GM23248 (cell line): ENCODE results near the gene AVPI1. TPM values are rescaled to one million over a fixed set of nuclear protein-coding genes. Genes with fewer than 3 reads are reported as not detected.
"Not testable (repeated sequence)": the region's sequence is repeated elsewhere in the genome, so short reads cannot be mapped to it uniquely, and the experiment has no call there.

Experiments
- DNase-seq: peaks from one replicate; pipeline ENCODE4 v3.0.0-alpha.2; 2015
- H2AFZ ChIP-seq: fragments of 200-600 bp; sonication (generic); 2 replicates; pipeline ENCODE4 v1.6.1; 2016; ENCODE audit warnings: antibody characterized with exemption
- H3F3A ChIP-seq: fragments of 200-600 bp; sonication (generic); 2 replicates; pipeline ENCODE4 v1.6.1; 2016; ENCODE audit warnings: mild to moderate bottlenecking, antibody characterized with exemption, mixed run types; ENCODE audit not compliant: insufficient read depth
- H3K27ac ChIP-seq: fragments of 200-600 bp; sonication (generic); 2 replicates; pipeline ENCODE4 v1.5.1; 2016; ENCODE audit warnings: mild to moderate bottlenecking
- H3K27me3 ChIP-seq: fragments of 200-600 bp; sonication (generic); replicated peaks from 2 replicates; pipeline ENCODE4 v1.6.1; 2016; ENCODE audit warnings: mild to moderate bottlenecking; ENCODE audit not compliant: insufficient read depth
- H3K36me3 ChIP-seq: fragments of 200-600 bp; sonication (generic); 2 replicates; pipeline ENCODE4 v1.6.1; 2016; ENCODE audit warnings: low read depth, mild to moderate bottlenecking
- H3K4me1 ChIP-seq: fragments of 200-600 bp; sonication (generic); 2 replicates; pipeline ENCODE4 v1.6.1; 2016; ENCODE audit warnings: mild to moderate bottlenecking; ENCODE audit not compliant: insufficient read depth
- H3K4me2 ChIP-seq: fragments of 200-600 bp; sonication (generic); one replicate; pipeline ENCODE4 v1.6.1; 2016; ENCODE audit warnings: mild to moderate bottlenecking; ENCODE audit not compliant: unreplicated experiment
- H3K4me3 ChIP-seq: fragments of 200-600 bp; sonication (generic); 2 replicates; pipeline ENCODE4 v1.5.1; 2016; ENCODE audit warnings: mild to moderate bottlenecking
- H3K79me2 ChIP-seq: fragments of 200-600 bp; sonication (generic); 2 replicates; pipeline ENCODE4 v1.6.1; 2016; ENCODE audit warnings: mild to moderate bottlenecking; ENCODE audit not compliant: insufficient read depth
- H3K9ac ChIP-seq: fragments of 200-600 bp; sonication (generic); 2 replicates; pipeline ENCODE4 v1.6.1; 2016; ENCODE audit warnings: mild to moderate bottlenecking
- H3K9me2 ChIP-seq: fragments of 200-600 bp; sonication (generic); 2 replicates; pipeline ENCODE4 v1.6.1; 2016; ENCODE audit warnings: mixed run types, mild to moderate bottlenecking, moderate library complexity; ENCODE audit not compliant: insufficient read depth
- H3K9me3 ChIP-seq: fragments of 200-600 bp; sonication (generic); one replicate; pipeline ENCODE4 v1.6.1; 2017; ENCODE audit warnings: low read depth
- H4K20me1 ChIP-seq: fragments of 200-600 bp; sonication (generic); 2 replicates; pipeline ENCODE4 v1.6.0; 2016; ENCODE audit not compliant: insufficient read depth
- EZH2 ChIP-seq: fragments of 200-600 bp; sonication (generic); IDR thresholded peaks from 2 replicates; pipeline ENCODE4 v1.6.1; 2018; ENCODE audit warnings: antibody characterized with exemption, mild to moderate bottlenecking; ENCODE audit not compliant: insufficient read depth, poor library complexity, severe bottlenecking
- EZH2phosphoT487 ChIP-seq: fragments of 200-600 bp; sonication (generic); IDR thresholded peaks from 2 replicates; pipeline ENCODE4 v1.6.1; 2018; ENCODE audit warnings: antibody characterized with exemption, moderate library complexity, mild to moderate bottlenecking, low read depth; ENCODE audit not compliant: insufficient read depth
- WGBS, 2 experiments: methylation state at CpG; one replicate each; pipeline ENCODE4 v1.1.6; 2015 to 2017; ENCODE audit warnings: low lambda C conversion rate in 2 of 2, low coverage in 1 of 2; ENCODE audit errors: missing lambda C conversion rate in 2 of 2; 5-methylcytosine and 5-hydroxymethylcytosine counted together
- in situ Hi-C: fragments of 300-500 bp; cut with MboI; formaldehyde crosslinking; loops from 2 replicates; pipeline ENCODE4 v1.15.0; 2020
- polyA plus RNA-seq: library from polyadenylated mRNA; unstranded; fragments of >200 nt; fragmentation: Nextera tagmentation; extraction: Ambion mirVana; gene quantifications from 2 replicates; pipeline ENCODE4 v1.2.1, GENCODE V29; 2016
- total RNA-seq: library from RNA; depleted of rRNA; stranded (reverse); fragments of >200 nt; shearing (Covaris generic); gene quantifications from 2 replicates; pipeline ENCODE4 v1.2.3, GENCODE V29; 2014

The AVPI1 gene
- total and polyA plus RNA-seq, 2 experiments from 2014 or later, result 31.4 to 33.8 TPM

DNA sequence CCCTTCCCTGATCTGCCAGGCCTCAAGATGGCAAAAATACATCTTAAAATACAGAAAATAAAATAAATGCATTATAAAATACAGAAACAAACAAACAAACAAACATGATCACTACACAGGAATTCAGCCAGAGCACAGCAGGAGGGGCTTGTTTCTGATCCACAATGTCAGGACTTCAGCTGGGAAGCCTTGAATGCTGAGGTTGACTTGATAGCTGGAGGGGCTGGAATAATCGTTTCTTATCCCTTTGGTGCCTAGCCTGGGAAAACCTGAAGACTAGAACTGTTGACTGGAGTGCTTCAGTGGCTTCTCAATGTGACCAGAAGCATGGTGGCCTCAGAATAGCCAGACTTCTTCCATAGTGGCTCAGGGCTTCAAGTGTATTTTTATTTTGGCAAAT is 17.3 kb upstream of the AVPI1 start:
- H3K4me2 ChIP-seq, result no peak overlapping the region
- in situ Hi-C loops, result no loop called here
- no peak overlapping the region for H3K27ac ChIP-seq
- no peaks in the 10 kb centered on the region for H3K9me3 ChIP-seq
- no peaks in the 10 kb centered on the region for H3K9me2 ChIP-seq
- no peak overlapping the region for H3K4me3 ChIP-seq
- no peaks in the 10 kb centered on the region for H4K20me1 ChIP-seq
- no peaks in the 10 kb centered on the region for H3K79me2 ChIP-seq
- WGBS, 2 experiments, result 71 to 95% methylated on average over 1 of the region's 1 CpG
- DNase-seq, result no peak
- TF ChIP-seq EZH2phosphoT487 (no peak), EZH2 (no peak)
- peaks cover 5% of the 10 kb centered on the region; the same call in 1 of the 2 replicates for H3F3A ChIP-seq
- H2AFZ ChIP-seq, result no peak overlapping the region
- no peaks in the 10 kb centered on the region for H3K36me3 ChIP-seq
- no peaks in the 10 kb centered on the region; the same call in 1 of the 2 replicates for H3K4me1 ChIP-seq
- no peaks in the 10 kb centered on the region for H3K27me3 ChIP-seq
- H3K9ac ChIP-seq, result no peak overlapping the region

DNA sequence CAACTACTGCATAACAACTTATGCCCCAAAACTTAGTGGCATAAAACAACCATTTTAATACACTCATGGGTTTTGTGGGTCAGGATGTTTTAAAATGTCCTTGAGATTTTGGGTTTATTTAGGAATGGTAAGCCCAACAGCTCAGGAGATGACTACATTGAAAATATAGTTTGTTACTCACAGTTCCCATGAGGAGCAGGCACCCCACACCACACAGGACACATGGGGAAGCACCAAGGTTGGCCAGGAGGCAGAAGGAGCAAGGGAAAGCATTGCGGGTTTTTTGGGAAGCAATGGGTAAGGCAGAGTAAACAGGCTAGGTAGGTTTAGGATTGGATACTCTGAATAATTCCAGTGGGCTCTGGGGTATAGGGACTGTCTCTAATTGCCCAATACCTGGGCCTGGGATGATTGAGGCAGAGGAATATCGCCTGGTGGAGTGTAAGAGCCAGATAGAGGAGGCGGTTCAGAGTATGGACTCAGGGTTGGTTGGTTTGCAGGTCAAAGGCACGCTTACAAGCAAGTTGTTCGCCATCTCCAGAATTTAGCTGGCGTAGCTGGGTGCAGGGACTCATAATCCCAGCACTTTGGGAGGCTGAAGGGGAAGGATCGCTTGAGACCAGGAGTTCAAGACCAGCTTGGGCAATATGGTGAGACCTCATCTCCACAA is 16.5 kb upstream of the AVPI1 start:
- Histone ChIP-seq H3K4me2 (no peak overlapping the region), H4K20me1 (no peaks in the 10 kb centered on the region), H3F3A (peaks cover 5% of the 10 kb centered on the region; the same call in 1 of the 2 replicates), H2AFZ (no peak overlapping the region), H3K4me1 (no peaks in the 10 kb centered on the region), H3K27ac (no peak overlapping the region), H3K79me2 (no peaks in the 10 kb centered on the region), H3K36me3 (no peaks in the 10 kb centered on the region), H3K4me3 (no peak overlapping the region), H3K9me2 (no peaks in the 10 kb centered on the region), H3K27me3 (no peaks in the 10 kb centered on the region), H3K9me3 (no peaks in the 10 kb centered on the region), H3K9ac (no peak overlapping the region)
- TF ChIP-seq EZH2 (no peak), EZH2phosphoT487 (no peak)
- no peak for DNase-seq
- 80 to 84% methylated on average over 7 of the region's 7 CpGs for WGBS, 2 experiments
- in situ Hi-C loops, result no loop called here

- no peaks in the 10 kb centered on the region for H3K36me3 ChIP-seq
- no peak overlapping the region for H3K4me3 ChIP-seq
- WGBS, 2 experiments, result 34 to 35% methylated on average over 12 of the region's 12 CpGs
- peaks cover 5% of the 10 kb centered on the region; the same call in 1 of the 2 replicates for H3F3A ChIP-seq
- H3K79me2 ChIP-seq, result no peaks in the 10 kb centered on the region
- no peak overlapping the region for H3K4me2 ChIP-seq
- in situ Hi-C loops, result no loop called here
- H3K27me3 ChIP-seq, result no peaks in the 10 kb centered on the region
- peak; percentile 86 for DNase-seq
- H3K9ac ChIP-seq, result no peak overlapping the region
- TF ChIP-seq EZH2phosphoT487 (no peak), EZH2 (no peak)
- H3K4me1 ChIP-seq, result no peaks in the 10 kb centered on the region
- no peak overlapping the region for H2AFZ ChIP-seq
- no peaks in the 10 kb centered on the region for H4K20me1 ChIP-seq
- no peak overlapping the region for H3K27ac ChIP-seq
- H3K9me3 ChIP-seq, result no peaks in the 10 kb centered on the region
- no peaks in the 10 kb centered on the region for H3K9me2 ChIP-seq
These were observed 14.5 kb upstream of the AVPI1 start for GRCh38 chr10:97701438-97702069.

GRCh38 chr10:97698072-97698655 is 11.1 kb upstream of the AVPI1 start:
- H3K4me1 ChIP-seq, DNase-seq, H3K27ac ChIP-seq, in situ Hi-C loops, H2AFZ ChIP-seq, H3F3A ChIP-seq, H3K4me2 ChIP-seq, H4K20me1 ChIP-seq, H3K27me3 ChIP-seq, H3K9ac ChIP-seq, H3K9me3 ChIP-seq, H3K9me2 ChIP-seq, H3K79me2 ChIP-seq, H3K36me3 ChIP-seq, H3K4me3 ChIP-seq: not testable (repeated sequence)
- WGBS, 2 experiments, result 77 to 78% methylated on average over 11 of the region's 11 CpGs
